Stimulated activated CD8-positive, alpha-beta memory T cell treated with anti-CD3 and anti-CD28 coated beads, Interleukin-2, amount 100 ng/mL, for 48 hours (primary cell): ENCODE results near the gene TRIO.
"Not testable (repeated sequence)": the region's sequence is repeated elsewhere in the genome, so short reads cannot be mapped to it uniquely, and the experiment has no call there.

Experiments
- DNase-seq, 2 donors: peaks; one replicate each; pipeline ENCODE4 v3.0.0-alpha.2; 2020; ENCODE audit warnings: low read depth in 2 of 2

Gene TRIO

GRCh38 chr5:14552017-14552416 lies 408.9 kb downstream of the TRIO start:
- DNase-seq: no peak

- DNase-seq: not testable (repeated sequence)
These were observed 411.1 kb downstream of the TRIO start for GRCh38 chr5:14554288-14554687.

GRCh38 chr5:14556015-14556414 lies 412.9 kb downstream of the TRIO start:
- no peak for DNase-seq

GRCh38 chr5:14557203-14557770 lies 414.1 kb downstream of the TRIO start:
- no peak for DNase-seq

- DNase-seq: no peak
These were observed 414.8 kb downstream of the TRIO start for GRCh38 chr5:14557791-14558415.
